Stimulated activated naive CD4-positive, alpha-beta T cell treated with Interleukin-2 at 50 U/mL for 16 hours (primary cell): ENCODE data around the gene ANKRD37.

Experiments
- DNase-seq: peaks from one replicate; lab custom pipeline; 2025; lab: John Stamatoyannopoulos, UW

ANKRD37 gene

GRCh38 chr4:185424905-185425646 is 28.4 kb downstream of the ANKRD37 start:
- no peak for DNase-seq

GRCh38 chr4:185425647-185426352 is 29.2 kb downstream of the ANKRD37 start, which contains the start of gene UFSP2:
Gene UFSP2, minus strand, starts transcription at chr4:185425964. Its CDS starts 96 bp downstream, at chr4:185425868.
- DNase-seq = peak; percentile 85

- DNase-seq = no peak
Measured at GRCh38 chr4:185426960-185427688, 30.5 kb downstream of the ANKRD37 start.

- no peak for DNase-seq
Measured at GRCh38 chr4:185429660-185430059, 33.0 kb downstream of the ANKRD37 start.

GRCh38 chr4:185435466-185435865 is 38.8 kb downstream of the ANKRD37 start:
- DNase-seq = no peak

DNA sequence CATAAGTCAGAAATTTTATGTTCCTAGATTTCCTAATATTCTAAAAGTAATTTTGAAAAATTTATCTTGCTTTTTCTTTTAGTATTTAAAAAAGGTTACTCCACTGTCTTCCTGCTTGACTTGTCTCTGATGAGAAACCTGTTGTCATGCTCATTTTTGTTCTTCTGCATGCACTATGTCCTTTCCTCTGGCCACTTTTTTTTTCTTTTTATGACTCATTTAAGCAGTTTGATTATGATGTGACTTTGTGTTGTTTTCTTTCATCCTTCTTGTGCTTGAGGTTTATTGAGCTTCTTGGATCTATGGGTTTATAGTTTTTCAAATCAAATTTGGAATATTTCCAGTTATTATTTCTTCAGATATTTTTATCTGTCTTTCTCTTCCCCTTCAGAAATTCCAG is 41.2 kb downstream of the ANKRD37 start:
- no peak for DNase-seq

- no peak for DNase-seq
Measured at GRCh38 chr4:185441479-185441878, 44.8 kb downstream of the ANKRD37 start.

DNA sequence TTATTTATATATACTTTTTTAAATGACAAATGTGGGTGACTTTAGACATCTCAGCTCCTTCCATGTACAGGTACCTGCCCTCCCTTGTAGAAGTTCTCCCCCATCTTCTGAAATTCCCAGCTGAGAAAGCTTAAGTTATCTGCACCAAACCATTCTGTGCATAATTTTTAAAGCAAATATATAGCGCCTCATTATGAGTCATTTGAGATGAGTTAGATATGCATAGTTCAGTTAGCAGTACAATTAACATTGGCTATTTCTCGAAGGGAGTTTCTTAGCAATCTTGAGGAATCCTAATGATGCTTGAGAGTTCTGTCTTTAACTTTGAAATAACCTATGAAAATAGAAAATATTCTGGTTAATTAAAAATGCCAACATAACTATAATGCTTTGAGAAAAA is 48.6 kb downstream of the ANKRD37 start:
- DNase-seq = no peak
